Endothelial cell of umbilical vein (primary cell): ENCODE measurements around the gene PLEKHA8. TPM values are rescaled to one million over a fixed set of nuclear protein-coding genes. Genes with fewer than 3 reads are reported as not detected.
A peak's percentile ranks its signal among the peaks of the same experiment; 100 is the strongest.

Experiments used
- BruUV-seq: library from RNA; stranded (reverse); fragments of 400-500 nt; replicated peaks from 2 replicates; lab custom pipeline; 2021; lab: Mats Ljungman, UMichigan
- CTCF ChIA-PET: fragments of 300-600, 350-600 bp; sonication (Branson Sonifier 250); formaldehyde crosslinking; loops from one replicate; lab custom pipeline; 2021; ENCODE audit warnings: antibody characterized with exemption, inconsistent platforms; lab: Charles Lee
- POLR2A ChIA-PET: fragments of 300-600, 350-600 bp; sonication (Branson Sonifier 250); formaldehyde crosslinking; loops from one replicate; lab custom pipeline; 2021; ENCODE audit warnings: antibody characterized with exemption, inconsistent platforms; lab: Charles Lee
- DNase-seq: peaks from one replicate; pipeline ENCODE4 v3.0.0-alpha.2; 2011; ENCODE audit warnings: low read depth, low spot score
- FAIRE-seq: peaks from 2 replicates; lab custom pipeline; 2011; peaks lifted over from hg19 to GRCh38; lab: Jason Lieb, UNC
- H2AFZ ChIP-seq: 2 replicates; pipeline ENCODE4 v1.6.0; 2012; ENCODE audit warnings: low read depth, low read length, control low read depth, inconsistent platforms
- H3K27ac ChIP-seq: 2 replicates; pipeline ENCODE4 v1.5.1; 2011; ENCODE audit warnings: low read depth, mild to moderate bottlenecking, control low read depth, low read length, moderate library complexity; ENCODE audit not compliant: insufficient read depth
- H3K27me3 ChIP-seq, 2 experiments: 2 replicates each; pipeline versions ENCODE4 v1.6.0 to v1.6.1; 2011; ENCODE audit warnings: low read length in 2 of 2, mixed read lengths in 1 of 2; ENCODE audit not compliant: control insufficient read depth in 2 of 2, insufficient read depth in 2 of 2
- H3K36me3 ChIP-seq, 2 experiments: 2 replicates in 1 of 2; 3 replicates in 1 of 2; pipeline ENCODE4 v1.5.1; 2011; ENCODE audit warnings: low read length in 2 of 2, mild to moderate bottlenecking in 1 of 2, moderate library complexity in 1 of 2; ENCODE audit not compliant: control insufficient read depth in 2 of 2, insufficient read depth in 2 of 2; ENCODE audit errors: extremely low read depth in 1 of 2
- H3K4me1 ChIP-seq: 3 replicates; pipeline ENCODE4 v1.5.1; 2011; ENCODE audit warnings: mild to moderate bottlenecking, low read length; ENCODE audit not compliant: control insufficient read depth, insufficient read depth; ENCODE audit errors: extremely low read depth
- H3K4me2 ChIP-seq: 2 replicates; pipeline ENCODE4 v1.6.1; 2011; ENCODE audit warnings: low read length, control low read depth, mixed read lengths; ENCODE audit not compliant: insufficient read depth
- H3K4me3 ChIP-seq, 3 experiments: fragments of 200-600 bp in 1 of 3; sonication (generic), shearing (Covaris generic) in 1 of 3; replicated peaks in 1 of 3; 2 replicates each; pipeline ENCODE4 v1.5.1; 2011 to 2016; ENCODE audit warnings: control low read depth in 3 of 3, low read length in 3 of 3, mild to moderate bottlenecking in 2 of 3, inconsistent platforms in 1 of 3, low read depth in 1 of 3, moderate library complexity in 1 of 3; ENCODE audit not compliant: insufficient read depth in 1 of 3
- H3K79me2 ChIP-seq: 2 replicates; pipeline ENCODE4 v1.6.0; 2012; ENCODE audit warnings: low read length, inconsistent platforms; ENCODE audit not compliant: control insufficient read depth, insufficient read depth
- H3K9ac ChIP-seq: replicated peaks from 2 replicates; pipeline ENCODE3; 2011; ENCODE audit warnings: low read length, control low read depth; ENCODE audit not compliant: insufficient read depth; ENCODE audit errors: extremely low read depth
- H3K9me1 ChIP-seq: replicated peaks from 3 replicates; pipeline ENCODE4 v1.6.0; 2011; ENCODE audit warnings: mild to moderate bottlenecking, low read length; ENCODE audit not compliant: control insufficient read depth, insufficient read depth; ENCODE audit errors: extremely low read depth
- H3K9me3 ChIP-seq: replicated peaks from 2 replicates; pipeline ENCODE4 v1.5.1; 2012; ENCODE audit warnings: low read length, inconsistent platforms; ENCODE audit not compliant: control insufficient read depth, insufficient read depth
- H4K20me1 ChIP-seq: replicated peaks from 2 replicates; pipeline ENCODE3; 2011; ENCODE audit warnings: mild to moderate bottlenecking, low read length; ENCODE audit not compliant: control insufficient read depth, insufficient read depth; ENCODE audit errors: extremely low read depth
- CTCF ChIP-seq, 2 donors: IDR thresholded peaks; 1 replicate in 1 of 2; 2 replicates in 1 of 2; pipeline ENCODE4 v1.5.1; 2011; ENCODE audit warnings: low read length in 2 of 2, mild to moderate bottlenecking in 2 of 2, moderate library complexity in 2 of 2, control low read depth in 1 of 2, inconsistent platforms in 1 of 2, low read depth in 1 of 2; ENCODE audit not compliant: insufficient read depth in 1 of 2; ENCODE audit errors: extremely low read depth in 1 of 2
- EZH2 ChIP-seq: IDR thresholded peaks from 2 replicates; pipeline ENCODE4 v1.6.1; 2012; ENCODE audit warnings: borderline replicate concordance, low read depth, mild to moderate bottlenecking, moderate library complexity, low read length, inconsistent platforms; ENCODE audit not compliant: severe bottlenecking
- FOS ChIP-seq: IDR thresholded peaks from 2 replicates; pipeline ENCODE4 v1.6.1; 2011; ENCODE audit warnings: mild to moderate bottlenecking, low read length, moderate library complexity, borderline replicate concordance; ENCODE audit not compliant: insufficient read depth
- GATA2 ChIP-seq: IDR thresholded peaks from 2 replicates; pipeline ENCODE4 v1.7.0; 2011; ENCODE audit warnings: low read depth, mild to moderate bottlenecking, moderate library complexity, mixed read lengths, low read length; ENCODE audit not compliant: insufficient read length, insufficient read depth
- JUN ChIP-seq: IDR thresholded peaks from 2 replicates; pipeline ENCODE4 v1.6.1; 2011; ENCODE audit warnings: borderline replicate concordance, low read depth; ENCODE audit not compliant: insufficient read length, insufficient read depth
- MAX ChIP-seq: IDR thresholded peaks from 2 replicates; pipeline ENCODE4 v1.6.1; 2011; ENCODE audit not compliant: insufficient read depth, insufficient read length
- MYC ChIP-seq: IDR thresholded peaks from one replicate; pipeline ENCODE4 v1.6.1; 2011; ENCODE audit warnings: mild to moderate bottlenecking, low read depth, low read length
- POLR2A ChIP-seq: IDR thresholded peaks from 2 replicates; pipeline ENCODE4 v1.6.1; 2012; ENCODE audit warnings: low read depth, mild to moderate bottlenecking, control low read depth, low read length
- POLR2AphosphoS5 ChIP-seq: IDR thresholded peaks from 2 replicates; pipeline ENCODE4 v1.6.1; 2012; ENCODE audit warnings: low read depth, mild to moderate bottlenecking, control low read depth, low read length, moderate library complexity; ENCODE audit not compliant: insufficient read depth
- dilution Hi-C: fragments of 300-500 bp; cut with MboI; formaldehyde crosslinking; loops from one replicate; pipeline ENCODE4 v1.15.0; 2019; ENCODE audit warnings: low sequenced_read_pairs; ENCODE audit not compliant: extremely low pct_ligation_motif_present
- intact Hi-C: fragments of 100-400 bp; cut with micrococcal nuclease; formaldehyde crosslinking; loops from one replicate; pipeline ENCODE4 v1.10.0; 2022
- polyA plus RNA-seq, 4 experiments: library from polyadenylated mRNA; depleted of rRNA in 3 of 4; stranded (reverse) in 3 of 4; unstranded in 1 of 4; fragments of >200 nt; gene quantifications; 2 replicates each; pipeline versions ENCODE4 v1.2.1 to v1.2.3, GENCODE V29; 2011 to 2012; ENCODE audit warnings: missing spikeins in 1 of 4
- total RNA-seq: library from RNA; stranded (reverse); gene quantifications from 2 replicates; pipeline ENCODE4 v1.2.3, GENCODE V29; 2021

The PLEKHA8 gene
- total and polyA plus RNA-seq, 2 donors (not counting 3 experiments of a cell fraction or from before 2014, with no cell fraction given): 4.5 to 19.8 TPM

GRCh38 chr7:30136743-30137485 is 108.7 kb downstream of the PLEKHA8 start:
- Histone ChIP-seq H3K4me3 (no peak overlapping the region), H4K20me1 (no peaks in the 10 kb centered on the region), H3K79me2 (no peaks in the 10 kb centered on the region), H3K36me3 (no peaks in the 10 kb centered on the region), H3K9me3 (no peaks in the 10 kb centered on the region), H3K27ac (no peak overlapping the region), H3K9ac (no peak overlapping the region), H3K4me2 (peak overlapping the region; percentile 62), H3K4me1 (peaks cover 6% of the 10 kb centered on the region), H3K27me3 (peaks cover 0 to 3% of the 10 kb centered on the region in 2 experiments), H2AFZ (no peak overlapping the region), H3K9me1 (no peaks in the 10 kb centered on the region)
- DNase-seq (no peak), FAIRE-seq (no peak)
- ChIA-PET CTCF (no interaction called here), POLR2A (no interaction called here)
- TF ChIP-seq POLR2A: no peak
- TF ChIP-seq CTCF (IDR thresholded peaks at IDR 0.05; ENCODE audit: extremely low read depth in 1 of 2, insufficient read depth in 1 of 2, low read depth in 1 of 2, low read length in 2 of 2): no peak
- no peak for TF ChIP-seq POLR2AphosphoS5
- no peak for TF ChIP-seq JUN
- no peak for TF ChIP-seq FOS
- no peak for TF ChIP-seq EZH2
- TF ChIP-seq MYC: no peak
- TF ChIP-seq GATA2: no peak
- no peak for TF ChIP-seq MAX
- dilution Hi-C loops: no loop called here
- no TSS peak for BruUV-seq
- intact Hi-C loops: no loop called here
